CD14-positive monocyte (primary cell): ENCODE measurements around the gene ROCK1. TPM values are rescaled to one million over a fixed set of nuclear protein-coding genes. Genes with fewer than 3 reads are reported as not detected.
"Not testable (repeated sequence)": the region's sequence is repeated elsewhere in the genome, so short reads cannot be mapped to it uniquely, and the experiment has no call there.

Experiments used
- DNase-seq, 3 donors: peaks; one replicate each; pipeline ENCODE4 v3.0.0-alpha.2; 2011 to 2022
- H2AFZ ChIP-seq: 2 replicates; pipeline ENCODE4 v1.6.0; 2012; ENCODE audit warnings: mild to moderate bottlenecking, low read depth, low read length, inconsistent platforms; ENCODE audit not compliant: insufficient read depth, poor library complexity, severe bottlenecking
- H3K27ac ChIP-seq, 2 donors: 1 replicate in 1 of 2; 2 replicates in 1 of 2; pipeline ENCODE4 v1.5.1; 2012 to 2013; ENCODE audit warnings: low read length in 2 of 2, control low read depth in 1 of 2, inconsistent platforms in 1 of 2, low read depth in 1 of 2, mild to moderate bottlenecking in 1 of 2
- H3K27me3 ChIP-seq, 2 donors: one replicate each; pipeline versions ENCODE4 v1.6.0 to v1.6.1; 2011 to 2013; ENCODE audit warnings: low read length in 2 of 2; ENCODE audit not compliant: control insufficient read depth in 2 of 2, insufficient read depth in 2 of 2
- H3K36me3 ChIP-seq, 2 donors: replicated peaks in 1 of 2; 1 replicate in 1 of 2; 2 replicates in 1 of 2; pipeline versions ENCODE4 v1.5.1 to v1.6.1; 2012 to 2013; ENCODE audit warnings: low read length in 2 of 2, control low read depth in 1 of 2, inconsistent platforms in 1 of 2, mild to moderate bottlenecking in 1 of 2; ENCODE audit not compliant: insufficient read depth in 2 of 2, control insufficient read depth in 1 of 2
- H3K4me1 ChIP-seq, 2 donors: 1 replicate in 1 of 2; 2 replicates in 1 of 2; pipeline versions ENCODE4 v1.5.1 to v1.6.1; 2012 to 2013; ENCODE audit warnings: low read length in 2 of 2, control low read depth in 1 of 2, inconsistent platforms in 1 of 2, mild to moderate bottlenecking in 1 of 2, moderate library complexity in 1 of 2; ENCODE audit not compliant: insufficient read depth in 2 of 2, control insufficient read depth in 1 of 2
- H3K4me2 ChIP-seq: replicated peaks from 2 replicates; pipeline ENCODE3; 2012; ENCODE audit warnings: low read length, moderate library complexity, mild to moderate bottlenecking; ENCODE audit not compliant: poor library complexity, severe bottlenecking; ENCODE audit errors: extremely low read depth
- H3K4me3 ChIP-seq, 3 experiments: fragments of 200-600 bp in 1 of 3; sonication (generic) in 1 of 3; replicated peaks in 1 of 3; 1 replicate in 2 of 3; 2 replicates in 1 of 3; pipeline ENCODE4 v1.5.1; 2011 to 2013; ENCODE audit warnings: low read length in 3 of 3, mild to moderate bottlenecking in 3 of 3, control low read depth in 2 of 3, low read depth in 2 of 3, inconsistent platforms in 1 of 3, moderate library complexity in 1 of 3
- H3K79me2 ChIP-seq: 2 replicates; pipeline ENCODE4 v1.6.0; 2012; ENCODE audit warnings: mild to moderate bottlenecking, control low read depth, inconsistent platforms, low read length, moderate library complexity; ENCODE audit not compliant: insufficient read depth
- H3K9ac ChIP-seq: 2 replicates; pipeline ENCODE4 v1.6.0; 2017; ENCODE audit warnings: low read length, mild to moderate bottlenecking; ENCODE audit not compliant: insufficient read depth, poor library complexity, severe bottlenecking
- H3K9me3 ChIP-seq, 2 donors: replicated peaks in 1 of 2; 1 replicate in 1 of 2; 2 replicates in 1 of 2; pipeline versions ENCODE4 v1.5.1 to v1.6.1; 2012 to 2013; ENCODE audit warnings: low read length in 2 of 2, control low read depth in 1 of 2; ENCODE audit not compliant: control insufficient read depth in 1 of 2, insufficient read depth in 1 of 2
- H4K20me1 ChIP-seq: 2 replicates; pipeline ENCODE4 v1.6.0; 2012; ENCODE audit warnings: mild to moderate bottlenecking, low read length, control low read depth, moderate library complexity; ENCODE audit not compliant: insufficient read depth
- H3K27ac Mint-ChIP-seq, 7 donors: one replicate each; pipeline ENCODE4 v1.8.0; 2020; ENCODE audit warnings: mild to moderate bottlenecking in 7 of 7, mixed read lengths in 7 of 7, moderate library complexity in 6 of 7, inconsistent platforms in 2 of 7
- H3K27me3 Mint-ChIP-seq, 3 donors: one replicate each; pipeline ENCODE4 v1.8.0; 2021 to 2022; ENCODE audit warnings: low read depth in 3 of 3, mild to moderate bottlenecking in 3 of 3, mixed read lengths in 3 of 3, moderate library complexity in 3 of 3, inconsistent platforms in 1 of 3
- H3K36me3 Mint-ChIP-seq, 2 donors: one replicate each; pipeline ENCODE4 v1.8.0; 2020; ENCODE audit warnings: mixed read lengths in 2 of 2, inconsistent platforms in 1 of 2, mild to moderate bottlenecking in 1 of 2
- H3K4me1 Mint-ChIP-seq: one replicate; pipeline ENCODE4 v1.8.0; 2020; ENCODE audit warnings: mild to moderate bottlenecking, mixed read lengths
- H3K4me3 Mint-ChIP-seq, 2 donors: one replicate each; pipeline ENCODE4 v1.8.0; 2020; ENCODE audit warnings: mild to moderate bottlenecking in 2 of 2, mixed read lengths in 2 of 2, moderate library complexity in 1 of 2
- H3K9me3 Mint-ChIP-seq, 7 donors: one replicate each; pipeline ENCODE4 v1.8.0; 2020 to 2022; ENCODE audit warnings: mixed read lengths in 7 of 7, mild to moderate bottlenecking in 6 of 7, moderate library complexity in 6 of 7, inconsistent platforms in 2 of 7
- WGBS: methylation state at CpG from one replicate; pipeline ENCODE4 v1.1.5; 2013; ENCODE audit warnings: missing lambda C conversion rate; ENCODE audit not compliant: insufficient coverage; 5-methylcytosine and 5-hydroxymethylcytosine counted together
- intact Hi-C, 2 donors: fragments of 100-400 bp; cut with micrococcal nuclease; formaldehyde crosslinking; loops; one replicate each; pipeline versions ENCODE4 v1.15.0 to v1.15.1; 2023
- polyA plus RNA-seq, 3 donors: library from polyadenylated mRNA; depleted of rRNA in 1 of 3; unstranded in 2 of 3; stranded (reverse) in 1 of 3; fragments of 300-500 nt in 2 of 3; fragments of >200 nt in 1 of 3; fragmentation: Illumina TruSeq in 2 of 3; gene quantifications; 1 replicate in 2 of 3; 2 replicates in 1 of 3; pipeline ENCODE4 v1.2.3, GENCODE V29; 2012 to 2021
- small RNA-seq: library from RNA; depleted of rRNA; stranded (forward); fragments of <200 nt; gene quantifications from one replicate; pipeline ENCODE3, GENCODE V24; 2012; ENCODE audit warnings: low read depth; ENCODE audit not compliant: insufficient read length
- TF ChIP-seq, protein P1 (sequence below): fragments of 200-600 bp; IDR thresholded peaks from one replicate; pipeline ENCODE4 v1.8.0; 2022; ENCODE audit warnings: antibody characterized with exemption, mild to moderate bottlenecking

ROCK1 gene
- polyA plus RNA-seq, 3 donors: 10.2 to 35.3 (median 20.3) TPM

DNA sequence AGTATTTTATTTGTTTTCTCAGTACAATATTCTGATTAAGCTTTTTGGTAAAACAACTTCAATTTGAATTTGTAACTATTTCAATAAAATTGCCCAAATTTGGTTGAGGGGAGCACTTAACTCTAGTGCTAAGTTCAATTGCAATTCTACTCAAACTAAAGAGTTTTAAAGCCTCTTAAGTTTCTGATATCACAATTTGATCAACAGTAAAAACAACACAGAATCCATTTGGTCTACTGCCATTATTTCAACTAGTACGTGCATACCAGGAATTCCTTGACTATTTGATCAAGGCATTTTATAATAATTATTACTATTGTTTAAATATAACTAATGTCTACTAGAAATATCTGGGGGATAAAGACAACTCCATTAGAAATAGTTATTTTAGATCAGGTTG, 150.9 kb downstream of the ROCK1 start:
- peaks cover 44% of the 10 kb centered on the region in 2 donors for H3K36me3 Mint-ChIP-seq
- no peak for DNase-seq
- Histone ChIP-seq H3K27ac (no peak overlapping the region), H2AFZ (no peak overlapping the region), H3K9me3 (peaks cover 0 to 4% of the 10 kb centered on the region in 2 donors), H3K27me3 (no peaks in the 10 kb centered on the region), H3K4me1 (no peaks in the 10 kb centered on the region), H3K79me2 (no peaks in the 10 kb centered on the region), H3K4me3 (no peak overlapping the region), H3K9ac (no peak overlapping the region), H4K20me1 (peaks cover 10% of the 10 kb centered on the region), H3K4me2 (no peak overlapping the region), H3K36me3 (peaks cover 32 to 71% of the 10 kb centered on the region in 2 donors)
- TF ChIP-seq, protein P1, sequence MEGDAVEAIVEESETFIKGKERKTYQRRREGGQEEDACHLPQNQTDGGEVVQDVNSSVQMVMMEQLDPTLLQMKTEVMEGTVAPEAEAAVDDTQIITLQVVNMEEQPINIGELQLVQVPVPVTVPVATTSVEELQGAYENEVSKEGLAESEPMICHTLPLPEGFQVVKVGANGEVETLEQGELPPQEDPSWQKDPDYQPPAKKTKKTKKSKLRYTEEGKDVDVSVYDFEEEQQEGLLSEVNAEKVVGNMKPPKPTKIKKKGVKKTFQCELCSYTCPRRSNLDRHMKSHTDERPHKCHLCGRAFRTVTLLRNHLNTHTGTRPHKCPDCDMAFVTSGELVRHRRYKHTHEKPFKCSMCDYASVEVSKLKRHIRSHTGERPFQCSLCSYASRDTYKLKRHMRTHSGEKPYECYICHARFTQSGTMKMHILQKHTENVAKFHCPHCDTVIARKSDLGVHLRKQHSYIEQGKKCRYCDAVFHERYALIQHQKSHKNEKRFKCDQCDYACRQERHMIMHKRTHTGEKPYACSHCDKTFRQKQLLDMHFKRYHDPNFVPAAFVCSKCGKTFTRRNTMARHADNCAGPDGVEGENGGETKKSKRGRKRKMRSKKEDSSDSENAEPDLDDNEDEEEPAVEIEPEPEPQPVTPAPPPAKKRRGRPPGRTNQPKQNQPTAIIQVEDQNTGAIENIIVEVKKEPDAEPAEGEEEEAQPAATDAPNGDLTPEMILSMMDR: no peak
- no peak overlapping the region for H3K27ac Mint-ChIP-seq
- H3K27me3 Mint-ChIP-seq: no peaks in the 10 kb centered on the region
- H3K4me1 Mint-ChIP-seq: no peaks in the 10 kb centered on the region
- intact Hi-C loops: no loop called here
- no CpG with 5 or more reads among the region's 1 CpG for WGBS
- peaks cover 0 to 2% (median 0%) of the 10 kb centered on the region in 7 donors for H3K9me3 Mint-ChIP-seq
- H3K4me3 Mint-ChIP-seq: no peak overlapping the region

DNA sequence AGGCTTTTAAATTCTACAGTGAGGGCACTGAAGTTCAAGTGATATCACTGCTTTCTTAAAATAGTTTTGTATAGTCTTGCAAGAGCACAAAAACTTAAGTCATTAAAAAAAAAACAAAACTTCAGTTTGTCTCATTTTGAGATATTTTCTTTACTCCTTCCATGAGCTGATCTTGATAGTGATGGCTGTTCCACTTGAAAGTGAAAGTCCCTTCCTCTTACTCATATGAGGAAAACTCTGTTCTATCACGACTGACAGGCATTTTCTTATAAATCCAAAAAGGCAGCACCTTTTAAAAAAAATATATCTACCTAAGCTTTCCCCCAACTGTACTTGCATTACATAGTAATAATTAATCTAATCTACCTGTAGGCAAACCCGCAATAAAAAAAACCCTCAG, 160.8 kb downstream of the ROCK1 start:
- H3K79me2 ChIP-seq, H3K9me3 ChIP-seq, H3K9me3 Mint-ChIP-seq, H3K27ac Mint-ChIP-seq, H3K4me1 Mint-ChIP-seq, H2AFZ ChIP-seq, H3K4me3 ChIP-seq, H3K4me3 Mint-ChIP-seq, H3K27ac ChIP-seq, H3K27me3 Mint-ChIP-seq, H4K20me1 ChIP-seq, H3K4me1 ChIP-seq, H3K27me3 ChIP-seq, DNase-seq, H3K4me2 ChIP-seq, intact Hi-C loops, H3K9ac ChIP-seq: not testable (repeated sequence)
- H3K36me3 ChIP-seq: peaks cover 17 to 26% of the 10 kb centered on the region in 2 donors
- peaks cover 32 to 43% of the 10 kb centered on the region in 2 donors for H3K36me3 Mint-ChIP-seq
- WGBS: no CpG with 5 or more reads among the region's 2 CpGs

Small RNAs within 50 kb of the gene (small RNA-seq; reads per million reads assigned to genes)
- gene RNU6-120P: not detected

Other genes starting within 250 kb of the ROCK1 start
- gene GREB1L, start 130.4 kb upstream of the ROCK1 start, polyA plus RNA-seq: under 1 TPM in 2 of 3 donors, not detected in 1; 0.02 to 0.03 TPM